ENCODE measurements around the gene ADRA2B.

The ADRA2B gene

DNA sequence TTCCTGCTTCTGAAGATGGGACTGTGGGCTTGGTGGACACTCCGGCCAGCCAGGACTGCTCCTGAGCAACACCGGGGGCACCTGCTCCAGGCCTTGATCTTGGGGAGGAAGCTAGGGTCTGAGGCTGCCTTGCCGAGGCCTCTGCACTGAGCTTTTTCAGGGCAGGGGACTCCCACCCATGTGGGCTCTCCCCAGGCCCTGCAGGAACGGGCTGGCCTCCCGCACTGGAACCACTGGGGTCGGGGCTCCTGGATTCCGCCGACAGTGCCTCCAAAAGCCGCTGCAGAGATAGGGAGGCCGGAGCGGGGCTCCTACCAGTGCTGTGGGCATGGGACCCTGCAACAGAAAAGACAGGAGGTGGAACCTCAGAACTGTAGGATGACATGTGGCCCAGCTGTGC is 7.6 kb upstream of the ADRA2B start:
- no peak overlapping the region for H3K4me3 ChIP-seq (ENCODE audit: low read depth, low read length)
- TF ChIP-seq, protein P1, sequence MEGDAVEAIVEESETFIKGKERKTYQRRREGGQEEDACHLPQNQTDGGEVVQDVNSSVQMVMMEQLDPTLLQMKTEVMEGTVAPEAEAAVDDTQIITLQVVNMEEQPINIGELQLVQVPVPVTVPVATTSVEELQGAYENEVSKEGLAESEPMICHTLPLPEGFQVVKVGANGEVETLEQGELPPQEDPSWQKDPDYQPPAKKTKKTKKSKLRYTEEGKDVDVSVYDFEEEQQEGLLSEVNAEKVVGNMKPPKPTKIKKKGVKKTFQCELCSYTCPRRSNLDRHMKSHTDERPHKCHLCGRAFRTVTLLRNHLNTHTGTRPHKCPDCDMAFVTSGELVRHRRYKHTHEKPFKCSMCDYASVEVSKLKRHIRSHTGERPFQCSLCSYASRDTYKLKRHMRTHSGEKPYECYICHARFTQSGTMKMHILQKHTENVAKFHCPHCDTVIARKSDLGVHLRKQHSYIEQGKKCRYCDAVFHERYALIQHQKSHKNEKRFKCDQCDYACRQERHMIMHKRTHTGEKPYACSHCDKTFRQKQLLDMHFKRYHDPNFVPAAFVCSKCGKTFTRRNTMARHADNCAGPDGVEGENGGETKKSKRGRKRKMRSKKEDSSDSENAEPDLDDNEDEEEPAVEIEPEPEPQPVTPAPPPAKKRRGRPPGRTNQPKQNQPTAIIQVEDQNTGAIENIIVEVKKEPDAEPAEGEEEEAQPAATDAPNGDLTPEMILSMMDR (IDR thresholded peaks at IDR 0.05; ENCODE audit: low read depth, low read length, missing control alignments) = no peak
- no peak for DNase-seq (ENCODE audit: low read depth)

DNA sequence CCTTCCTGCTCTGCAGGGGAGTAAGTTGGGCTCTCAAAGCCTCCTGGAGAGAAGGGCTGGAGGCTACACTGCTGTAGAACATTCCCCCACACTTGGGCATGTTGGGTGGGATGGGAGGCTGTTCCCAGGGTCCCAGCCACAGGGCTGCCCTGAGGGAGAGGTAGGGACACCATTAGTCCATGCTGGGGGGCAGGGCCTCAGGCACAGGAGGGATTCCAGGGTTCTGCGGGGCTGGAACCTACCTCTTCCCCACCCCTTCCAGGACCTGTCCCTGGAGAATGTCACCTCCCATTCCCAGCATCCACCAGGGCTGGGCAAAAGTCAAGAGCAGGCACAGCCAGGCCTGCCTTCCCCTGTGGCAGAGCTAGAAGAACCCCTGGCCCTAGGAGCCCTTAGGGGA is 6.9 kb upstream of the ADRA2B start:
- no peak for DNase-seq (ENCODE audit: low read depth)
- TF ChIP-seq, protein P1 (IDR thresholded peaks at IDR 0.05; ENCODE audit: low read depth, low read length, missing control alignments) = no peak
- H3K4me3 ChIP-seq (ENCODE audit: low read depth, low read length) = no peak overlapping the region

DNA sequence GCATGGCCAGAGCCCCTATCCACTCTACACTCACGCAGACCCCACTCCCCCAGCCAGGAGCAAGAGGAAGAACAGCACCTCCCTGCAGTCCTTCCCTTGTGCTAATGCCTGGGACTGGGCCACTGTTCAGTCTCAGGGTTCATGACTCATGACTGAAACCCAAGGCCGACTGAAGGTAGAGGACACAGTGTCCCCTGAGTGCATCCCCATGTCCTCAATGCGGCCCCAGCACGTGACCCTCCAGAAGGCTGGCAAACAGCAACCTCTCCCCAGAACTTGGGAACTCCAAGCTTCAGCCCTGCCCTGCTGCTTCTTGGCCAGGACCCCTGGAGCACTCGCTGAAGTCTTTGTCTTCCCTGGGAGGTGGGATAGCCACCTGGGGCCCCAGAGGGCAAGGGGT is 6.0 kb upstream of the ADRA2B start:
- no peak overlapping the region for H3K4me3 ChIP-seq (ENCODE audit: low read depth, low read length)
- DNase-seq (ENCODE audit: low read depth) = no peak
- TF ChIP-seq, protein P1 (IDR thresholded peaks at IDR 0.05; ENCODE audit: low read depth, low read length, missing control alignments) = no peak

DNA sequence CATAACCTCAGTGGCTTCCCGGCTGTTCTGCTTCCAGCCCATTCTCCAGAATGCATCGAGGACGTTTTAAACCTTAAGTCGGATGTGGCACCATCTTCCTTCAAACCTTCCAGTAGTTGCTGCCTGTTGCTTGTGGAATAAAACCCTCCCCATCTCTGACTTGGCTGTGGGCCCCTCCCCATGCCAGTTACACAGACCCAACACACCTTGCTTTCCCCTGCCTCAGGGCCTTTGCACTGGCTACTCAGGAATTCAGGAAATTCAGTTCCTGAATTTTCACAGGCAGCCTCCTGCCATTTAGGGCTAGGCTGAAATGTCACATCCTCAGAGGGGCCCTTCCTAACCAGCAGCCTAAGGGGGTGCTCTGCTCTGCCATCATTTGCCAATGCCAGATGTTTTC is 5.0 kb upstream of the ADRA2B start:
- TF ChIP-seq, protein P1 (IDR thresholded peaks at IDR 0.05; ENCODE audit: low read depth, low read length, missing control alignments) = no peak
- H3K4me3 ChIP-seq (ENCODE audit: low read depth, low read length) = no peak overlapping the region
- no peak for DNase-seq (ENCODE audit: low read depth)

DNA sequence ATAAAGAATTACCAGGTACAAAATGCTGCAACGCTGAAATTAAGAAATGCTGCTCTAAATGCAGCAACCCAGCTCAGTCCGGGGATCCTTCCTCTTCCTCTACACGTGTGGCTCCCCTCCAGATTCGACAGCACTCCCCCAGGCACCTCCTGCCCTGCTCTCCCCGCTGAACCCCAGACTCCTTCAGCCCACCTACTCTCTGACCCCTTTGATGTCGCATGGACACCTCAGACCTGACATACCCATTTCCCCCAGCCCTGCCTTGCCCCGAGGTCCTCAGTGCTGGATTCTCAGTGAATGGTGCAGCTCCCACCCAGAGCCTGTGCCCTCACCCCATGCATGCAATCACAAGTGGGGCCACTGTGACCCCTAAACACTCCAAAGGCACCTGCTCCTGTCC is 4.6 kb upstream of the ADRA2B start:
- TF ChIP-seq, protein P1 (IDR thresholded peaks at IDR 0.05; ENCODE audit: low read depth, low read length, missing control alignments) = no peak
- no peak overlapping the region for H3K4me3 ChIP-seq (ENCODE audit: low read depth, low read length)
- DNase-seq (ENCODE audit: low read depth) = no peak

DNA sequence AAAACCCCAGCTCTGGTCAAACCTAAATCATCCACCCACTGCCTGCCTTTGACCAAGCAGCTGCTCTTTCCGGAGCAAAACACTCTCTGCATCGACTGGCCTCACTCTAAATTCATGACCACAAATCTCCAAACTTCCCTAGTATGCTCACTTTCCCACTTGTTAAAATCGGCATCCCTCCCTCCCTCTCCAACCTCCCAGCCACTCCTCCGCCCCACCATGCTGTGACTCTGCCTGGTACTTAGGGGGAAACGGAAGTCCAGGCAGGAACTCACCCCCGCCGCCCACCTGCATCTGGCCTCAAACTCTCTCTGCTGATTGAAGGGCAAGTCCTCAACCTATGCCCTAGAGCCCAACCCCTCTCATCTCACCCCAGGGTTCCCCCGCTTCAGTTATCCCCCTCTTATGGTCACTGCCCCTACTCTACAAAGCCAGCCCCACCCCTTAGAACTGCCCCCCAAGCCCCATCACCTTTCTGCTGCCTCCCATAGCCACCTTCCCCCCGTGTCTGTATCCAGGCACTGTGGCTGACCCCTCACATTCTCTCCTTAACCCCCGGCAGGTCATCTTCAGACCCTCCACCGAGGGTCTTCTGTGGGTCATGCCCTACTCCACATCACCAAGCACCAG is 3.8 kb upstream of the ADRA2B start:
- H3K4me3 ChIP-seq (ENCODE audit: low read depth, low read length) = no peak overlapping the region
- no peak for DNase-seq (ENCODE audit: low read depth)
- TF ChIP-seq, protein P1 (IDR thresholded peaks at IDR 0.05; ENCODE audit: low read depth, low read length, missing control alignments) = no peak

DNA sequence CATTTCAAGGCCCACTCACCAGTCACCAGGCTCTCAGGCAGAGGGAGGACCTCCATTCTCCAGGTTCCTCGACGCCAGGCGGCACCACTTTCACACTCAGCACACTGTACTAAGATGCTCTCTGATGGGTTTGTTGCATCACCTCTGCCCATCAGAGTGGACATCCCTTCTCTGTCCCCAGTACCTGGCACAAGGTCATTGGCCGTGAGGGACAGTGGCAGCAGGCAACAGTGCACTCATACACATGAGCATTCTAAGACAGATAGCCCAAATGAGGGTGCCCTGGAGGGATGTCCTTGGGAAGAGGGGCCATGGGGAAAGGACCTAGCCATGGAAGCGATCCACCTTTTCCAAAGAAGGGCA is 3.0 kb upstream of the ADRA2B start:
- no peak for DNase-seq (ENCODE audit: low read depth)

More for the DNA sequence above, 3.0 kb upstream of the ADRA2B start:
- no peak overlapping the region for H3K4me3 ChIP-seq (ENCODE audit: low read depth, low read length)
- TF ChIP-seq, protein P1 (IDR thresholded peaks at IDR 0.05; ENCODE audit: low read depth, low read length, missing control alignments) = no peak

Data from GM12864 (cell line).